GM18505 (cell line): Measurements from ENCODE around the gene ARHGAP10.

ENCODE experiments used
- ATAC-seq: cut with Tn5 transposase; IDR thresholded peaks from one replicate; pipeline ENCODE4 v1.9.1; 2021; ENCODE audit not compliant: unreplicated experiment
- POLR2A ChIP-seq: IDR thresholded peaks from 4 replicates; pipeline ENCODE4 v1.6.1; 2011; ENCODE audit warnings: borderline replicate concordance; ENCODE audit not compliant: insufficient read depth, insufficient read length; ENCODE audit errors: extremely low read depth

Gene ARHGAP10

DNA sequence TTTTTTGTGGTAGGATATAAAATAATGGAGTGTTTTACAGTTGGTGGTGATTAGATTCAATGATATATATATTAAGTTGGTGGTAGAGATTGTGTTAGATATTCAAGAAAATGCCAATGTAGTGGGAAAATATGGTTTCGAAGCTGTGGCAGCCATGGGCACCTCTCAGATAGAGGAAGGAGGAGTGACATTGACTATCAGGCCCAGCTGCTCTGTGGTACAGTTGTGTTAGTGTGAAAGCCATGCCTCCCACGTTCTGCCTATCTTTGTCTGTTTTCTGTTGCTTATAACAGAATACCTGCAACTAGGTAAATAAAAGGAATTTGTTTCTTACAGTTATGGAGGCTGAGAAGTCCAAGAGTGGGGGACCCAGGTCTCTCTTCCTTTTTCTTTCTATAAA is 101.9 kb downstream of the ARHGAP10 start:
- no peak for TF ChIP-seq POLR2A
- no peak for ATAC-seq

DNA sequence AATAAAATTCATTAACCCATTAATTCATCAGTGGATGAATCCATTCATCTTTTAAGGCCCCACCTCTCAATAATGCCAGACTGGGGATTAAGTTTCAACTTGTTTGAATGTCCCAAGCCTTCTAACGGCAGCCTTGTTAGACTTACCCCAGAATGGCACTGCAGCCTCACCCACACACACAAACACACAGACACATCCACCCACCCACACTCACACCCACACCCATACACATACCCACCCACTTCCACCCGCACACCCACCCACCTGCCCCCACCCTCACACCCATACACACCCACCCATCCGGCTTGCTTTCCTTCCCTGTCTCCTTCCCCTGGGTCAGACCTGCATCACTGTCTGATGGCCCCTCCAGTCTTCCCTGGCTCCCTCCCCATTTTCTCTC is 102.6 kb downstream of the ARHGAP10 start:
- no peak for ATAC-seq
- no peak for TF ChIP-seq POLR2A

DNA sequence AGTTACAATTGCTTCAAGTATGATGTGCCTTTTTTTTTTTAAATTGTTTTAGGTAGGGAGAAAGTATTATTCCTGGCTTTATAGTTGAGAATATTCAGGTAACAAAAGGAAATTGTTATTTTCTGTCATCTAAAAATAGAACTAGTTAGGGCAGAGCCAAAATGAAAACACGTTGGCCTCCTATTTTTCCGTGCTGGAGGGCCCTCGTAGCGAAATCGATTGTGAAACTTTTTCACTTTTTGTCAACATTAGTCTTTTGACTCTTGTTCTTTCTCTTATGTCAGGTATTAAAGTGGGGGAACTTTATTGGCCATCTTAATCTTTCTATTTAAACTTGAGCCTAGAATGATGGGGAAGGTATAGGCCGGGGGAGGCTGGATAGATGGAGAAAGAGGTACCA is 104.9 kb downstream of the ARHGAP10 start:
- no peak for TF ChIP-seq POLR2A
- ATAC-seq = no peak

DNA sequence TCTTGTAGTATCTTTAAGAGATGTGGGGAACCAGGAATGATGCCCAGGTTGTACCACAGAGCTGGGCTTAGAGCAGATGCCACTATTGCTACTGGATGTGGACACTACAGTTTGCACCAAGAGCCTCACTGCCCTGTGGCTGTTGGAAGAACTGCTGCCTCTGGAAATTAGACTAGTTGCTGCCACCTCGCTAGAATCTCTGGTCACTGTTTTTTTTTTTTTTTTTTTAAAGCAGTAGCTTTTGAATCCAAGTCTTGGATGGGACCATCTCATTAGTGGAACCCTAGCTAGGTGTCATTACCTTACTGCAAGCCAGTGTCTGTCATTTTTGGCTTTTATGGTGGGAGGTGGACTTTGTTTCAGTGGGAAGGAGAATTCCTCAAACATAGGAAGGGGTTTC is 105.5 kb downstream of the ARHGAP10 start:
- ATAC-seq = no peak
- no peak for TF ChIP-seq POLR2A

DNA sequence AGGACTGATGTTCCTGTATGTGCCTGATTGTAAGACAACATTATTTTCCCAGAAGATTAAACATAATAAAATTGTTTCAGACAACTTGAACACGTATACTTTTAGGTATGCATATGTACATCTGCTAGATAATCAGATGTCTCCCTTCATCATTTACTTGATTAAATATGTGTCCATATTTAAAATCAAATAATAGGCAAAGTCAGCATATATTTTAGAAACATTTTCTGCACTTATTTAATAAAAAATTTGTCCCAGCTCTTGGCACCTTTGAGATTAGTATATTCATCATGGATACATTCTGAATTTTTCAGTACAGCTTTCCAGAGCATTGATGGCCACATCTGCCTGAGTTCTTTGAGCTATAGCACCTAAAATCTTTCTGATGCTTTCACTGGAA is 106.0 kb downstream of the ARHGAP10 start:
- no peak for ATAC-seq
- no peak for TF ChIP-seq POLR2A

DNA sequence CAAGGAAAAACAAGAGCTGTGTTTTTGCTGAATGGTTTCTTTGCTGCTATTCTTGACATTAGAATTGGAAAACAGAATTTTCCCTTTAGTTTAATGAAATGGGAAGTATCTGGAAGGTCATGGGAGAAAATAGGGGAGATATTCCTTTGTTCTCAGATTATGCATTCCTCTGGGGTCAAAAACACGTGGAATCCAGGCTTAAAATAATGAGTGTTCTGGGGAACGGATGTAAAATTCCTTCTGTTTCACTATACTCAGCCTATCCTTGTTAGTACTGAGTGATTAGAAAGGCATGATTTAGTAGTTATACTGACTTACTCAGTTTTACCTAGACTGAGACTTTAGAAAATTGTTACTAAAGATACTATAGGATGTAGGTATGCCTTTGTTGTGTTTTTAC is 107.3 kb downstream of the ARHGAP10 start:
- TF ChIP-seq POLR2A = no peak

DNA sequence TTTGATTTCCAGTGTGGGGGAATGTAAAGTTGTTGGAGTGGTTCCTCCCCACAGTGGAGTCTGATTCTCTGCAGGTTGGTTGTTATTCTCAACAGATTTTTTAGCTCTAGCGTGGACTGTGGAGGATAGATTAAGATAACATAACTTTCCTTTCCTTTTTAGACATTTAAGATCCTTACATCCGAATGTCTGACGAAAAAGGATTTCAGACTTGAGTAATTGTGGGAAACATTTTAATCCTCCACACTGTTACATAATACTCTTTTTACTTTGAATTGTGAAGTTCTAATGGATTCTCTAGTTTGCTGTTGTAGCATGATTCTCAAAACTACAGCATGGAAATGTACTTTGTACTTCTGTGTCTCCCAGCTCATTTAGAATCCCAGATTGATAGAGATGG is 107.8 kb downstream of the ARHGAP10 start:
- no peak for TF ChIP-seq POLR2A
- ATAC-seq = no peak

More for the DNA sequence above, 107.3 kb downstream of the ARHGAP10 start:
- no peak for ATAC-seq

DNA sequence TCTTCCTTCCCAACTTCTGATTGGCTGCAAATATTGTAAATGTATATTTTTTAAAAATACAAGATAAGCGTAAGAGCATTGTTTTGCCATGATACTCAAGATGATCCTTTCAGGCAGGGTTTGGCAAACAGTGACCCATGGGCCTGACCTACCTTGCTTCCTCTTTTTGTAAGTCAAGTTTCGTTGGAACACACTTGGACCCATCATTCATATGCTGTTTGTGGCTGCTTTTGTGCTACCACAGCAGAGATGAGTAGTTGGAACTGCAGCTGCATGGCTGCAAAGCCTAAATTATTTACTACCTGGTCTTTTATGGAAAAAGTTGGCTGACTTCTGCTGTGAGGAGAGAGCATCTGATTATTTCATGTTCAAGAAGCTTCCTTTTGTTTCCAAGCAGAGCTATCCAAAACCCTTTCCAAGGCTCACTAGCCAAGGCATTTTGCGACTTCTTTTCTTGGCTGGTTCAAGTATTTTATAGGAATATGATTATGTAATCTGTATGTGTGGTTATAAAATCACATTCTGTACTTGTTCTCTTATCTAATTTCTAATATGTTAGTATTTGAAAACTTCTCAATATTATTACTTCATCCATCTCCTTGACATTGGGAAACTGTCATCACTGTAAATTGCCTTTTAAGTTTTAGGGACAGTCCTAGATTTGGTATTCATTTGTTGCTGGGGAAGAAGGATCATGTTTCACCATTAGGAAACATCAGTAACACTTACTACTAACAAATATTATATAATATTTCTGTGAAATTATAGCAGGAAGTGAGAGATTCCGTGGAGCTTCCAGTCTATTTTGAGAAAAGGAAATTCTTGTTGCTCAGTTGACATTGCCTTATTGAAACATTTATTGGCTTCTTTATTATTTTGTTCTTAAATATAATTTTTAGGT is 109.2 kb downstream of the ARHGAP10 start:
- ATAC-seq = peak; percentile 57
- no peak for TF ChIP-seq POLR2A

DNA sequence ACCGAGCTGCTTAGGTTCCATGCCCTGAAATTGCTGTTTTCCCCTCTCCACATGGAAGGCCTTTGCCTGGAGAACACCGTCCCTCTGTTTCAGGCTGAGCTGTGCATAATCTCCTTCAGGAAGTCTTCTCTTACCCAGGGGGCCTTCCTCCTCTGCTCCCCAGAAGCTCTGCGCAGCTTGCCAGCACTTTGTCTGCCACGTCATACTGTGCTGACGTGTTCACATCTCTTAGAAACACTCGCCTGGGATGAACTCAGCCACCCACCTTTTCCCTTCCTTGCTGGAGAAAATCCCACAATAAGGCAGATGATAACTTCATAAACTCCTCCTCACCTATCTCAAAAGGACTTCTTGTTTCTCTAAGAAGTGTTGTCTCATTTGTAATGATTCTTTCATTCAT is 110.7 kb downstream of the ARHGAP10 start:
- no peak for ATAC-seq
- no peak for TF ChIP-seq POLR2A

DNA sequence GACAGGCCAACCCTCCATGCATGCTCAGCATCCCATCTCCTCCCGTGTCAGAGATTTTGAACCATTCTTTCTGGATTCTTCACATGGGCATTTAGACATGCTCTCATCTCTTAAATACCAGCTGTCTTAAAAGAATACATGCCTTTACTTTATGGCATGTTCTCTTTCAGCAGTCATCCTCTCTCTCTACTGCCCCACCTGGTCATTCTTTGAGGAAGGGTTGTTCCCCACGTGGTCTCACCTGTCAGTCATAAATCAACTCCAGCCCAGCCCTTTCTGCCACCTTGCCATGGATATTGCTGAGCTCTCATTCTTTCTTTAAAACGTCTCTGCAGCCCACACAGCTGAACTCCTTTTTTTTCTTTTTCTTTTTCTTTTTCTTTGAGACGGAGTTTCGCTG is 111.3 kb downstream of the ARHGAP10 start:
- no peak for ATAC-seq
- no peak for TF ChIP-seq POLR2A

DNA sequence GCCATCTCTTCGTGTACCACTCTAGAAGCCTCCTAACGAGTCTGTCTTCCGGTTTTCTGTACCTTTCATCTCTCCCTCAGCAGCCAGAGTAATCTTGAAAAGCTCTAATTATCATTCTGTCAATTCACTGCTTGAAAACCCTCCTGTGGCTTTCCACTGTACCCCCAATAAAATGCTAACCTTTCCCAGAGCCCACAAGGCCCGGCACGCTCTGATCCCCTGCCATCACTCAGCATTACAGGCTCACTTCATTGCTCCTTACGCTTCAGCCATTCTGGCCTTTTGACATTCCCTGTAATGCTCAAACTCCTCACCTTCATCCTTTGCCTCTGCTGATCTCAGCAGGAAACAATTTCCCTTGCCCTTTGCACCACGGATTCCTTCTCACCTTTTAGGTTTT is 112.9 kb downstream of the ARHGAP10 start:
- TF ChIP-seq POLR2A = no peak

DNA sequence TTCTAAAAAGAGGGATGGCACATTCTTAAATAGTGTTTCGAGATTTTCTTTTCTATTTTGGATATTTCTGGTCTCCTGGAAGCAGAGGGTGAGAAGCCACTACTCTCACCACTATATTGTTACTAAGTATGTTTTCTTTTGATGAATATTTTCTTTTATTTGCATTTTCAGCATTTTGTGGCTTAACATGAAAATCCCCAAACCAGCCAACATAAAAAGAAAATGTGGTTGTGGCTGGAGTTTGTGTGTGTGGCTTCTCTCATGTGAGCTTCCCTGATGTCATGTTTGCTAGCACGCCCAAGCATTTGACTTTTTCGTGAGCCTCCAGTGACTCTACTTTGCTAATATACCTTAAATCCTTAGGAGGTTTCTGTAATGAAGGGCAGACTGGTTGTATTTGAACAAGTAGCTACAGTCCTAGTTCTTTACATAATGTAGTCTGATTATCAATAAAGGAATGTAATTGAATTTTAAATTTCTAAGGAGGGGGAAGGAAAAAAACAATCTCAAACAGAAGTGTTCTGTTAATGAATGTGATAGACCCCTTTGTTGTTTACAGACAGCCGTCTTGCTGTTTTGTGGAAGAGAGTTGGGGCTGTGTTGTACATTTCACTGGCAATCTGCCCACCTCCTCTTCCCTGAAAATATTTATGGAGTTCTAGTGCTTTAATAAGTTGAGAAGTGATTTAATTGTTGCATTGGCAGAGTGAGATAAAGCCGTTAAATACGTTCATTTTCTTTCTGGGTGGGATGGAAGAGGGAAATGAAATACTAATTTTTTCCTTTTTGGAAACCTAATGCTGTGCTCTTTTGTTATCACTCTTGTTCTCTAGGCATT is 114.6 kb downstream of the ARHGAP10 start:
- TF ChIP-seq POLR2A = no peak
- no peak for ATAC-seq

More for the DNA sequence above, 112.9 kb downstream of the ARHGAP10 start:
- no peak for ATAC-seq

DNA sequence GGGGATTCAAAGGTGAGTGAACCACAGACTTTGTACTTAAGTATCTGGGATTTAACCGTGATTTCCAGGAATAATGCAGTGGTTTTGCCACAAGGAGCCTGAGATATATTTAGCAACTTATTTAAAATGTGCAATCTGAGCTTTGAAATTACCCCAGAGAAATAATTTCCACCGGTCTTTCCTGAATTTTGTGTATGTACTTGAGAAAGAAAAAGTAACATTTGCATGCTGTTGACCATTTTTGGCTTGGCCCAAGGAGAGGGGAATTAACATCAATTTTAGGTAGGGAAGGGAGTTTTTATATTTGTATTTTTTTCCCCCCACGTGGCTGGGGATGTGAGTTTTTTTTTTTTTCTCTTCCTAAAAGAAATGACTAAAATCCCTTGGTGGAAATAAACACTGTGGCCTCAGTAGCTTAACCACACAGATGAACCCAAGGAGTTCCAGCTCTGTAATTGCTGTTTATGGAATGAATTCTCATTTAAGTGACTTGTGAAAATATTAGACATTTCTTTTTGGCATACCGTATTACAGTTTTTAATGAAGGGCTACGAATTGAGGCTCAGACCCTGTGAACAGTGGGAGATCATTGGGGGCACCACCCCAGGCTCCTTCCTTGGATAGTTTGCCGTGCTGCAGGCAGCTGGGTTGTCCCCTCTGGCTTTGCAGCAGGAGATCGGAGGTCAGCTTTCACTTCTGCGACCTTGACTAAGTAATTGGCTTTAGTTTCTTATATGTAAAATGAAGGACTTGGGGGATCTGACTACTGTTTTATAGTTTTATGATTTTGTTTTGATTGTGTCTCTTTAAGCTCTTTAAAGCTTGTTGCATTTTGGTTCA is 116.1 kb downstream of the ARHGAP10 start:
- no peak for TF ChIP-seq POLR2A
- no peak for ATAC-seq

DNA sequence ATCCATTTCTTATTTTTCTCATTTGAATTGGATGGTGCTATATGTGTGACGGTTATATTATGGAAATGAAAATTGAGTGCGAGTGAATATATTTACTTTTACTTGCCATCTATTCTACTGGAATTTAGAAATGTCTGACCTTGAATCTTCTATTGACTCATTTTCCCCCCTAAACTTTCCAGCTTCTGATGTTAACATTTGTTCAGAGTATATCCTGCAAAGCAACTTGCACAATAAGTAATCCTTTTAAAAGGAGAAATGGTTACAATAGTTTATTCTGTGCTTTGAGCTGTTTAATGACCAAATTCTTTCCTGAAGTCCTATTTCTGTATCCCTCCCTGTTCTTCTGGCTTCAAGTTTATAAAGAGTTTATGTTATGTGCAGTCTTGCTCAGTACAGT is 116.7 kb downstream of the ARHGAP10 start:
- TF ChIP-seq POLR2A = no peak
- no peak for ATAC-seq

DNA sequence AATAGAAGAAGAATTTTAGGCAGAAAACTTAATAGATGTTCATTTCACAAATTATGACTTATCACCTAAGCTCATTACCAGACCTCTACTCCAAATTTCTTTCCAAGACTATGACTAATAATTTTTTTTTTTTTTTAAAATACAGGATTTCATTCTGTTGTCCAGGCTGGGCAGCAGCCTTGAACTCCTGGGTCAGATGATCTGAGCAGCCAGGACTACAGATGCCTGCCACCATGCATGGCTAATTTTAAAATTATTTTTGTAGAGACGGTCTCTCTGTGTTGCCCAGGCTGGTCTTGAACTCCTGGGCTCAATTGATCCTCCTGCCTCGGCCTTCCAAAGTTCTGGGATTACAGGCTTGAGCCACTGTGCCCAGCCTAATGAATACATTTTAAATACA is 119.2 kb downstream of the ARHGAP10 start:
- no peak for ATAC-seq
- no peak for TF ChIP-seq POLR2A
